DMS 273 treated with DMSO at 0.1 percent for 48 hours (cell line): ENCODE data around the gene MRPL14.
"Not testable (repeated sequence)": the region's sequence is repeated elsewhere in the genome, so short reads cannot be mapped to it uniquely, and the experiment has no call there.

Source experiments
- DNase-seq: peaks from one replicate; lab custom pipeline; 2025; lab: John Stamatoyannopoulos, UW

Gene MRPL14

GRCh38 chr6:44097782-44098317 is 29.4 kb downstream of the MRPL14 start:
- DNase-seq, result no peak

GRCh38 chr6:44096612-44097011 is 30.6 kb downstream of the MRPL14 start:
- DNase-seq, result no peak

DNA sequence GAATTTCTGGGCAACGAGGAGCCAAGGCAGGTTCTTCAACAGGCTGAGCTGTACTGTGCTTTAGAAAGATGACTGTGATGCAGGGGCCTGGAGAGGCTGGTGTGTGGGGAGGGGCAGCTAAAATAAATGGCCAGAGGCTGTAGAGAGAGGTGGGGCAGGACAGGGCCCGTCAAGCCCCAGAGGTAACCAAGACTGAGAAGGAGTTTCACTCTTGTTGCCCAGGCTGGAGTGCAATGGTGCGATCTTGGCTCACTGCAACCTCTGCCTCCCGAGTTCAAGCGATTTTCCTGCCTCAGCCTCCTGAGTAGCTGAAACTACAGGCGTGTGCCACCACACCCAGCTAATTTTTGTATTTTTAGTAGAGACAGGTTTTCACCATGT is 32.0 kb downstream of the MRPL14 start:
- DNase-seq, result not testable (repeated sequence)

- no peak for DNase-seq
These were observed 32.6 kb downstream of the MRPL14 start for GRCh38 chr6:44094403-44095242.

- no peak for DNase-seq
These were observed 33.4 kb downstream of the MRPL14 start for GRCh38 chr6:44093750-44094402.

GRCh38 chr6:44093066-44093465 is 34.2 kb downstream of the MRPL14 start:
- DNase-seq, result no peak

DNA sequence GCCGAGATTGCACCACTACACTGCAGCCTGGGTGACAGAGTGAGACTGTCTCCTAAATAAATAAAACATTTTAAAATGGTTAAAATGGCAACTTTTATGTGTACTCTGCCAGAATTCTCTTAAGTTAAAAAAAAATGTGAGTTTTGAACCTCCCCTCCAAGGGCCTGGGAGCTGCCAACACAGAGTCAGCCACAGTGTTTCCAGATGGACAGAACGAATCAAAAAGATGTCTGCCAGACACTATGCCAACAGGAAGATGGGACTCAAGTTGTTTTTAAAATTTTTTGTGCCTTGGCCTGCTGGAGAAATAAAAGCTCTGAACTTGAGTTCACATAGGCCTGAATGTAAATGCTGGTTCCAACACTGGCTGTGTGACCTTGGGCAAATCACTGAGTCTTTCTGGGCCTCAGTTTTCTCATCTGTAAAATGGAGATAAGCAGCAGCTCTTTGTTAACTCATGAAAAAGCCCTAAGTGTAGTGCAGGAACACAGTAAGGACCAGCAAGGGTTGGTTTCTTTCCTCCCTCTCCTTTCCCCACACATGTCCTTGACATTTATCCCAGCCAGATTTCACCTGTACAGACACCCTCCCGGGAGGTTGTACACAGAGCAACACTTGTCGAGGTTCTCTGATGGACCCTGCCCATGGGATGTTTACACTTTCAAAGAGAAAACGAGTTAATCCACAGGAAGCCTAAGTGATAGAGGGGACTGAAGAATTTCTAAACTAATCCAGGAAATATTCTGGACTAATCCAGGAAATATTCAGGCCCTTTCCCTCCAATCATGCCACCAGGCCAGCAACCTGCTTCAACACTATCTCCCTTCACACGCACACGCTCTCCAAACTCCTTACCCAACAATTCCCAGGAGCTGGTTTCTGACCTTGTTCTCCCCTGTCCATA is 35.0 kb downstream of the MRPL14 start:
- no peak for DNase-seq

DNA sequence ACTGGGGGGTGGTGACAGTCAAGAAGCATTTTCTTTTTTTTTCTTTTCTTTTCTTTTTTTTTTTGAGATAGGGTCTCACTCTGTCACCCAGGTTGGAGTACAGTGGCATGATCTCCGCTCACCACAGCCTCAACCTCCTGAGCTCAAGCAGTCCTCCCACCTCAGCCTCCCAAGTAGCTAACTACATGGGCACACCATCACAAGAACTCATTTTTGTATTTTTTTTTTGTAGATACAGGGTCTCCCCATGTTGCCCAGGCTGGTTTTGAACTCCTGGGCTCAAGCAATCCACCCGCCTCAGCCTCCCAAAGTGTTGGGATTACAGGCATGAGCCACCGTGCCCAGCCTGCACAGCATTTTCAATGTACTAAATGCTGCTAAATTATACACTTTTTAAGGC is 35.9 kb downstream of the MRPL14 start:
- DNase-seq, result not testable (repeated sequence)

GRCh38 chr6:44090465-44090864 is 36.8 kb downstream of the MRPL14 start:
- no peak for DNase-seq

- no peak for DNase-seq
These were observed 38.2 kb downstream of the MRPL14 start for GRCh38 chr6:44088827-44089590.

DNA sequence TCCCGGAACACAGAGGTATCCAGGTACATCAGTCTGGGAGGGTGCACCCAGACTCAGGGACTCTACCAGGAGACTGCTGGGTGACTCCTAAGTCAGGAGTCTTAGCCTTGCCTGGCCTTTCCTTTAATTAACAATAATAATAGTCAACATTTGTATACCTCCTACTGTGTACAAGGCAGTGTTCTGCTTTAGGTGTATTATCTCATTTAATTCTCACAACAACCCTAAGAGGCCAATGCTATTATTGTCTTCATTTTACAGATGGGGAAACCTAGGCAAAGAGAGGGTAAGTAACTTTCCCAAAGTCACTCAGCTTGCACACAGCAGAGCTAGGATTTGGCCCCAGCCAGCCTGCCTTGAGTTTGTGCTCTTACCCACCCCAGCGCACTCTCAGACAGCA is 39.6 kb downstream of the MRPL14 start:
- no peak for DNase-seq

DNA sequence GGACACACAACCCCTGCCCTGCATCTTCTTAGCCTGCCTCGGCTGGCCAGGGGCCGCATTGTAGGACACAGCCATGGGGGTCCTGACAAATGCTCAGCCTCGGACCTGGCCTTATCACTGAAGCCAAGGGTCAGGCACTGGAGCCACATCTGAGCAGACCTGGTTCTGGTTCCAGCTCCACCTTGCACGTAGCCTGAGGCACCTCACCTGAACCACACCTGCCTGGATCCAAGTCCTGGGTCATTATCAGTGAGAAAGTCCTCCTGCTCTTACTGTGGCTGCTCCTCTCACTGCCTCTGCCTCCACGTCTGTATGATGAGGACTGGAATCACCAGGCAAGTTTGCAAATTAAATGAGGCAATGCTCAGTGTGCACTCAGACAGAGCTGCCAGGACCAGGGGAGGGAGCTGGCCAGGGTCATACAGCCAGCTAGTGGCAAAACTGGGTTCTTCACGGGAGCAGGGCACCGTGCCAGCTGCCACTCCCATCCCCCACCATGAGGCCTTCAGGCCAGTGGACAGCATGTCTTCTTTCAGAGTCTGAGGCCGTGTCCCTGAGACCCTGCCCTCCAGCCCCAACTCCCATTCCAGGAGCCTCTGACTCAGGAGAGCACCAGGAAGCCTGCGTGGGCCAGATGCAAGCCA is 40.2 kb downstream of the MRPL14 start:
- DNase-seq, result no peak

GRCh38 chr6:44085219-44085618 is 42.0 kb downstream of the MRPL14 start:
- no peak for DNase-seq

DNA sequence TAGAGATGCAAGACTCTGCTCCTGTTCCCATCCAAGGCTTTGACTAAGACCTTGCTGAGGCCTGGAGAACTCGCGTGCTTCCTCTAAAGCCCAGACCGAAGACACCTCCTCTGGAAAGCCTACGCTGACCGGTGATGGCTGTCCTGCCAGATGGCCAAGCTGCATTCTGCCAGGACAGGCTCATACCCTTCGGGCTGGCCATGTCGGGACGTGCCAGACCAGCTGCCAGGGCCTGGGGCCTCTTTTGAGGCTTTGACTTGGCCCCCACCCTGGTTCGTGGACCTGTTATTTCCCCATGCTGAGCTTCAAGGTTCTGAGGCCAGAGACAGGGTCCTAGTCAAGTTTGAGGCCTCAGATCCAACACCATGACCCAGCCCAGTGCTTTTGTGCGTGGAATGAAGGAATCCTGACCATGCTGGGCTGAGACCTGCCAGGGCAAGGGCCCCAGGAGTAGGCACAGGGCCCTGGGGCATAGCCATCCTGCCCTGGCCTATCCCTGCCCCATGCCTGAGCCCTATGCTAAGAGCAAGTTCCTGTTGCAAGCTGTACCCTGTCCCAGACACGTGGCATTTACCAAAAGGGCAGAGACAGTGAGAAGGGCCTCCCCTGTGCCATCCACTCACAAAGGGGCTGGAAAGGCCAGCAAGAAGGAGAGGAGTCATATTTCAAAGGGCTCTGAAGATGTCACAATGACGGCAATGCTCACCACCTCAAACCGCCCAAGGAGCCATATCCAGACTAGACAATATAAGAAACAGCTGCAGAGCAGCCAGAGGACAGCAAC is 42.8 kb downstream of the MRPL14 start:
- DNase-seq, result no peak

DNA sequence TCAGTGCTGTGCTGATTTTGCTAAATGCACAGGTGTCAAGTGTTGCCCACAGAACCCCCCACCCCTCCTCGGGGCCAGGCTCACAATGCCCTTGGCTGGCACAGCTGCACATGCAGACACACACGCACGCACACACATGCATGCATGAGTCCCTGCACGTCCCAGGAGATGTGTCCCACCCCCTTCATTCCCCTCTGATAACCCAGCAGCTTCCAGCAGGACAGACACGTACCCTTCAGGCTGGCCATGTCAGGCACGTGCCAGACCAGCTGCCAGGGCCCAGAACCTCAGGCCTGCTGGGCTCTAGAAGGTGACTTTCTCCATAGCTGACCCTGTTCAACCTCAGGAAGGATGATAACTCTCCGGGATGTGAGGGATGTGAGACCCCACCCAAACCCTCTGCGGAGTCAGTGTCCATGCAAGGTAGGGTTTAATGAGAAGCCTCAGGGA is 44.4 kb downstream of the MRPL14 start:
- no peak for DNase-seq

GRCh38 chr6:44081753-44082152 is 45.5 kb downstream of the MRPL14 start:
- DNase-seq, result no peak

GRCh38 chr6:44080561-44081521 is 46.4 kb downstream of the MRPL14 start:
- no peak for DNase-seq

GRCh38 chr6:44079672-44080071 is 47.6 kb downstream of the MRPL14 start:
- no peak for DNase-seq
